WERI-Rb-1 (cell line): ENCODE data around the gene TEF.

Experiments
- DNase-seq: peaks from one replicate; pipeline ENCODE4 v3.0.0-alpha.2; 2020
- H3K27ac ChIP-seq: fragments of 250-450 bp; sonication (Bioruptor Pico); 2 replicates; pipeline ENCODE4 v1.5.1; 2020; ENCODE audit warnings: mild to moderate bottlenecking, moderate library complexity
- H3K27me3 ChIP-seq: fragments of 250-450 bp; sonication (Bioruptor Pico); 2 replicates; pipeline ENCODE4 v1.5.1; 2021; ENCODE audit warnings: mild to moderate bottlenecking, low read depth, moderate library complexity; ENCODE audit not compliant: insufficient read depth, severe bottlenecking
- H3K36me3 ChIP-seq: fragments of 250-450 bp; sonication (Bioruptor Pico); 2 replicates; pipeline ENCODE4 v1.5.1; 2020; ENCODE audit warnings: mild to moderate bottlenecking, moderate library complexity
- H3K4me3 ChIP-seq: 2 replicates; pipeline ENCODE4 v1.5.1; 2011; ENCODE audit warnings: low read depth, mild to moderate bottlenecking, control low read depth, low read length
- H3K9me3 ChIP-seq: fragments of 250-450 bp; sonication (Bioruptor Pico); 2 replicates; pipeline ENCODE4 v1.5.1; 2021; ENCODE audit warnings: mild to moderate bottlenecking, moderate library complexity; ENCODE audit not compliant: severe bottlenecking
- CTCF ChIP-seq: IDR thresholded peaks from 2 replicates; pipeline ENCODE4 v1.5.1; 2011; ENCODE audit warnings: low read depth, mild to moderate bottlenecking, control low read depth, inconsistent platforms, low read length

Gene TEF

GRCh38 chr22:41343717-41344116 is 38.0 kb upstream of the TEF start:
- Histone ChIP-seq H3K36me3 (peaks cover 54% of the 10 kb centered on the region), H3K4me3 (no peak overlapping the region), H3K27ac (no peak overlapping the region)

GRCh38 chr22:41344189-41344788 is 37.5 kb upstream of the TEF start:
- H3K4me3 ChIP-seq: no peak overlapping the region
- peaks cover 55% of the 10 kb centered on the region for H3K36me3 ChIP-seq
- no peaks in the 10 kb centered on the region for H3K27me3 ChIP-seq
- TF ChIP-seq CTCF: no peak
- no peak for DNase-seq
- no peaks in the 10 kb centered on the region for H3K9me3 ChIP-seq
- H3K27ac ChIP-seq: no peak overlapping the region

More at GRCh38 chr22:41343717-41344116, 38.0 kb upstream of the TEF start:
- no peaks in the 10 kb centered on the region for H3K27me3 ChIP-seq
- no peak for TF ChIP-seq CTCF
- no peak for DNase-seq
- no peaks in the 10 kb centered on the region for H3K9me3 ChIP-seq

GRCh38 chr22:41345807-41346335 is 35.9 kb upstream of the TEF start:
- H3K27me3 ChIP-seq: no peaks in the 10 kb centered on the region
- DNase-seq: no peak
- H3K9me3 ChIP-seq: no peaks in the 10 kb centered on the region
- TF ChIP-seq CTCF: no peak
- H3K4me3 ChIP-seq: no peak overlapping the region
- H3K27ac ChIP-seq: no peak overlapping the region
- H3K36me3 ChIP-seq: peaks cover 64% of the 10 kb centered on the region

- Histone ChIP-seq H3K27me3 (no peaks in the 10 kb centered on the region), H3K36me3 (peaks cover 71% of the 10 kb centered on the region), H3K4me3 (no peak overlapping the region), H3K27ac (no peak overlapping the region), H3K9me3 (no peaks in the 10 kb centered on the region)
- DNase-seq: no peak
- no peak for TF ChIP-seq CTCF
Measured at GRCh38 chr22:41347066-41347859, 34.5 kb upstream of the TEF start.

- TF ChIP-seq CTCF: no peak
- H3K27me3 ChIP-seq: no peaks in the 10 kb centered on the region
- DNase-seq: no peak
- H3K27ac ChIP-seq: no peak overlapping the region
- no peak overlapping the region for H3K4me3 ChIP-seq
- H3K36me3 ChIP-seq: peaks cover 74% of the 10 kb centered on the region
- H3K9me3 ChIP-seq: no peaks in the 10 kb centered on the region
Measured at GRCh38 chr22:41348964-41349484, 32.7 kb upstream of the TEF start.
